ENCODE results near the gene PHPT1. TPM values are rescaled to one million over a fixed set of nuclear protein-coding genes. Genes with fewer than 3 reads are reported as not detected.
"Not testable (repeated sequence)": the region's sequence is repeated elsewhere in the genome, so short reads cannot be mapped to it uniquely, and the experiment has no call there.

Gene PHPT1
- total RNA-seq, 2 donors from 2014 or later, result 140 to 154 TPM

- TF ChIP-seq CTCF (IDR thresholded peaks at IDR 0.05), result peak; percentile 51 to 79
- not testable (repeated sequence) for H3K9me3 ChIP-seq, H3K36me3 ChIP-seq, H3K27me3 ChIP-seq
- Histone ChIP-seq H3K4me3 (peak overlapping the region in 1 of 2 donors; percentile 54), H3K27ac (peak overlapping the region; percentile 27 to 87), H3K4me1 (peaks cover 0 to 68% of the 10 kb centered on the region in 2 donors)
- peak; percentile 69 for DNase-seq (ENCODE audit: low spot score)
These were observed 5.1 kb upstream of the PHPT1 start for GRCh38 chr9:136843801-136844740.

GRCh38 chr9:136844761-136845464 is 4.3 kb upstream of the PHPT1 start:
- Histone ChIP-seq H3K27me3 (no peaks in the 10 kb centered on the region), H3K36me3 (no peaks in the 10 kb centered on the region), H3K9me3 (no peaks in the 10 kb centered on the region), H3K27ac (no peak overlapping the region), H3K4me1 (peaks cover 0 to 71% of the 10 kb centered on the region in 2 donors), H3K4me3 (no peak overlapping the region)
- no peak for DNase-seq (ENCODE audit: low spot score)
- no peak for TF ChIP-seq CTCF (IDR thresholded peaks at IDR 0.05)

GRCh38 chr9:136845465-136846260 is 3.5 kb upstream of the PHPT1 start:
- DNase-seq (ENCODE audit: low spot score), result no peak
- Histone ChIP-seq H3K4me3 (no peak overlapping the region), H3K4me1 (peaks cover 0 to 72% of the 10 kb centered on the region in 2 donors), H3K27me3 (no peaks in the 10 kb centered on the region), H3K27ac (no peak overlapping the region), H3K9me3 (no peaks in the 10 kb centered on the region), H3K36me3 (peaks cover 6% of the 10 kb centered on the region)
- TF ChIP-seq CTCF (IDR thresholded peaks at IDR 0.05), result no peak

- H3K27me3 ChIP-seq, result no peaks in the 10 kb centered on the region
- H3K27ac ChIP-seq, result peak overlapping the region in 1 of 2 donors; percentile 96
- peak overlapping the region; percentile 58 to 73 for H3K4me3 ChIP-seq
These were observed 2.7 kb upstream of the PHPT1 start for GRCh38 chr9:136846376-136847087.

More at GRCh38 chr9:136846376-136847087, 2.7 kb upstream of the PHPT1 start:
- no peak for TF ChIP-seq CTCF (IDR thresholded peaks at IDR 0.05)
- H3K9me3 ChIP-seq, result no peaks in the 10 kb centered on the region
- DNase-seq (ENCODE audit: low spot score), result no peak
- peaks cover 0 to 70% of the 10 kb centered on the region in 2 donors for H3K4me1 ChIP-seq
- H3K36me3 ChIP-seq, result peaks cover 15% of the 10 kb centered on the region

Data from right atrium auricular region (tissue), 2 donors.